ENCODE data around the gene NSUN4.
"Not testable (repeated sequence)": the region's sequence is repeated elsewhere in the genome, so short reads cannot be mapped to it uniquely, and the experiment has no call there.

Gene NSUN4

DNA sequence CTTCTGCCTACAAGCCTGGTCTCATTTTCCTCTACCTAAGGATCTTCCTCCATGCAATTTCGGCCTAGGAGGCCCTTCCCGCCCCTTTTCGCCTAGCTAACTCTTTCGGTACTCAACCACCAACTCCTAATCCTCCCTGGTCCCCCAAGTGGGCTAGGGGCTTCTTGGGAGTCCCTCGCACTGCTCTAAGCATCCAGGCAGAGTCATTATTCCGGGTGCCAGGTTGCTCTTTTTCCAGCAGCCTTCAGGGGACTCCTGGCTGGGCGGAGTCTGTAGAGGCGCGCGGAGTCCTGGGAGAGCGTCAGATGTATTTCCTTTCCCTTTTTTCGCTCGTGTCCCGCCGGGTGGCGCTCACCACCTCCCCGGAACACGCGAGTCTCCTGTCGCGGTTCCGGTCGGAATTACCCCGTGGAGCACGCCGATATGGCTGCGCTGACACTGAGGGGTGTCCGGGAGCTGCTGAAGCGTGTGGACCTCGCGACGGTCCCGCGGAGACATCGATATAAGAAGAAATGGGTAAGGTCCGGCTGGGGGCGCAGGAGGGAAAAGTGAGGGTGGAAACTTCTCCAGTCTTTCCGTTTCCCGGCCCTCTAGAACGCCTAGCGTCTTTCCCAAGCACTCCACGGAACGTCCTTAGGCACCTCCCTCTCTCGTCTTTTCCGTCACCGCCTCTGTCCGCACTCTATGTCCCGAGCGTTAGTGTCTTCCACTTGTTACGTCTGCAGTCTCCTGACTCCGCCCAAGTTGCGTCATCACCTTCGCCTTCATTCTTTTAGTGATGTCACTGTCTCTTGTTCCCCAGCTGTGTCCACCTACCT lies at the start of gene NSUN4:
TSS of gene NSUN4 (plus strand) at position 404 of the 818 bp plus-strand sequence. CDS start at position 424, 20 bp downstream.
- DNase-seq (ENCODE audit: low read depth in 2 of 2, low spot score in 1 of 2) = peak; percentile 52 to 68

DNA sequence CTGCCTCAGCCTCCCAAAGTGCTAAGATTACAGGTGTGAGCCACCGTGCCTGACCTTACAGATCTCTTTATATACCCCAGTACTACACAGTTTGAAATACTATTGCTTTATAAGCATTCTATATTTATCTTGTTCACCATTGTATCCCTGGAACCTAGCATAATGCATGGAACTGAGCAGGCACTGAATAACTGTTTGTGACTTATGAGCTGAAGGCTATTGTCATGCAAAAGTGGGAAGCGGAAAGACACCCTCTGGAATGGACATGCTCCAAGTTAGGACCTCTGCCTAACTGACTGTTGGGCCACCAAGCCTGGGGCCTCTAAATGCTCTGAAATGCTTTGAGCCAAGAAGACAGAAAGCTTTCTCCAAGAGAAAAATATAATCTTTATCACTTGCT lies 45.3 kb upstream of the NSUN4 start:
- no peak for DNase-seq (ENCODE audit: low read depth in 2 of 2, low spot score in 1 of 2)

DNA sequence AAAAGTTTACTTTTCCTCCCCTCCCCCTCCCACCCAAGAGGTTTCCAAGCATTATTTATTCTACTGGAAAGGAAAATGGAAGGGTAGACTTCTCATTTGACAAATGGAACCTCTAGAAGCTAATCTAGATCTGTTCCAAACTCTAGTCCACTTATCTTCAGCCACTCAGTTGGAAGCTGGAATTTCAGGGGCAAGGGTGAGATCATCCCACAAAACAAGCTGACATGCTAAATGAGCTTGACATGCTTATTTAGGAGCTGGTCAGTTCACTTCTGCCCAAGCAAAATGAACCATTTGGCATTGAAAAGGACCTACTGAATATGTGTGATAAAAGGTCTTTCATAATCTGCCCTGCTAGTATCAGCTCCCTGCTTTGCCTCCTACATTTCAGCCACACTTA lies 42.2 kb upstream of the NSUN4 start:
- DNase-seq (ENCODE audit: low read depth in 2 of 2, low spot score in 1 of 2) = no peak

DNA sequence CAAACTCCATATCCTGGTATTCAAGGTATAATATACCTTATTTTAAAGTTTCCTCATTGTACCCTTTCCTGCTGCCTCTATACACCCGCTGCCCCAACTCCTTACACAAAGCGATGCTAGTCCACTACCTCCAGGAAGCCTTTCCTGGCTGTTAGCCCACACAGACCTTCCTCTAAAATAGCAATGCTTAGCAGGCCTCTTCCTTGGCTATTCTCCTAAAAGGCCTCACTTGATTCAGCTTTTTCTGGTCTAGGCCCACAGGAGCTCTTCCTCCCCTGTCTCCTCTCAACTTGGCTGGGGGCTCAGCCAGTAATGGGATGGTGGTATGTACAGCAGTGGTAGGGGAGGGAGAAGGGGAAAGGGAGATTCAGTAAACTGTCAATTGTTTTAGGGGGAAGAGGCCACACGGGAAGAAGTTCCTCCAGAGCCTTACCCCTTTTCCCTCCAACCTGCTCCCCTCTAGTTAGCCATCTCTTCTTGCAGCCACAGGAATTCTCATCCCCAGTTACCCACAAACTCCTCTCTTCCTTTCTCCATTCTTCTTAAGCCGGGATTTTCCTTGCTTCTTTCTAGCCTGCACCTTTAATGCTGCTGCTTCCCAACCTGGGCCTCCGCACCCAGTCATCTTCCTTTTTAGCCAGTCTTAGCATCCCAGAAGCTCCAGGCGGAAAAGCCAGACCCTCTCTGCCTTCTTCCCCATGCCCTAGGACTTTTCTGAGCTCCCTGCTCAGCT lies 39.8 kb upstream of the NSUN4 start:
- no peak for DNase-seq (ENCODE audit: low read depth in 2 of 2, low spot score in 1 of 2)

DNA sequence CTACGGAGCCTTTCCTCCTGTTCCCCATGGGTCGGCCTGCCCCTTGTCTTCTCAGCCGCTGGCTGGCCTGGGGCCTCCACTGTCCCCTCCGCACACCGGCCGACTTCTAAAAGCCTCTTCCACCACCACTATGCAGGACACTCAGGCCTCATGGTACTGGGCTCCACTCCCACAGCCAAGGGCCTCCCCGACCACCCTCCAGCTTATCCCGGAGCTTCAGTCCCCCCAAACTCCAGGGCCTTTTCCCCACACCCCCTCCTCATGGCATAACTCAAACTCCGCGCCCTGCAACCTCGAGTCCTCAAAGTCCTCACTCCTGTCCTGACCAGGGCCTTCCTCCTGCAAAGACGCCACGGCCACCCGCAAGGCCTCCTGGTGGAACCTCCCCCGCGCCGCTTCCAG lies 39.2 kb upstream of the NSUN4 start:
- DNase-seq (ENCODE audit: low read depth in 2 of 2, low spot score in 1 of 2) = no peak

DNA sequence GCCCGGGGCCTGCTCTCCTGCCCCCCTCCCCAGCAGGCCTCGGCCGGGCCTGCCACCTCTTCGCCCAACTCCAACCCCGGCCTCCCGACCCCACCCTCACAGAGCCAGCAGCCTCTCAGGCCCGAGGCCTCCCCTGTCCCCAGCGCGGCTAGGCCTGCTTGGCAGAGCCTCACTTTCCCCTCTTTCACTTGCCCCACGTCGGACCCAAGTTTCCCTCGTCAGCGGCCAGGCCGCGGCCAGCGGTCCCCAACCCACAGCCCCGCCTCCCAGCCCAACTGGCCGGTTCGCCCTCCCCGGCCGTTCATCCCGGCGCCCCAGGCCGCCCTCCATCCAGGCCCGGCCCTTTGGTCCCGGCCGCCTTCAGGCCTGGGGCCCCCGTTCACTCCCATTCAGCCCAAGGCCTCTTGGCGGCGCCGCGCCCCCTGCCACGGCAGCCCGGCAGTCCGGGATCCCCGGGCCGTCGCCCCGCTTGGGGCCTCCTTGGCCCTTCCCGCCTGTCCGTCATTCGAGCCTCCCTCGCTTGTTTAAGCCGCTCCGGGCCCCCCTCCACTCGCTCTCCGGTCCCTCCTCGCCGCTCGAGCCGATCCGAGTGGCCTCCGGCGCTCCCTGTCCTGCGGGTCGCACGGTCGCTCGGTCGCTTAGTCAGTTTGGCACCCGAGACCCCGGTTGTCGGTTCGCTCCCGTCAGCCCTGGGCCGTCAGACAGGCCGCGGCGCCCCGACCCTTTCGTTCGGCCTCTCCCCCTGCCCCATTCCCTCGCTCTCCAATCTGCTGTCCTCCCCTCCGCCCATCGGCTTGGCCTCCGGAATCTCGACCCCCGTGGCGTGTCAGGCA lies 38.6 kb upstream of the NSUN4 start:
- DNase-seq (ENCODE audit: low read depth in 2 of 2, low spot score in 1 of 2) = peak in 1 of 2 donors; percentile 10

DNA sequence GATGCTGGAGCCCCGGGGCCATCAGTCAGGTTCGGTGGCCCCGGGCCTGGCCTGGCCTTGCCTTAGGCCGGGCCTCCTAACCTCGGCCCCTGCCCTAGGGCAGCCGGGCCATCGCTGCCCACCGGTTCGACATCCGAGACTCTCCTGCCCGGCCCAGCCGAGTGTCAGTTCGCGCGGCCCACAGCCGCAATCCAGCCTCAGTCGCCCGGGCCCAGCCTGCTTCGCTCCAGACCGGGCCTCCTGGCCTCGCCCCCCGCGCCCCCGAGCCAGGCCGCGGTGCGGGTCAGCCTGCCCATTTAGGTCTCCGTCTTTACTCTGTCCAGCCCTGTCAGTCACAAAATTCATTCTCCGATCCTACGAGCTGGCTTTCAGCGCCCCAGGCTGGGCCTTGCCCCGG lies 38.0 kb upstream of the NSUN4 start:
- DNase-seq (ENCODE audit: low read depth in 2 of 2, low spot score in 1 of 2) = peak in 1 of 2 donors; percentile 6

DNA sequence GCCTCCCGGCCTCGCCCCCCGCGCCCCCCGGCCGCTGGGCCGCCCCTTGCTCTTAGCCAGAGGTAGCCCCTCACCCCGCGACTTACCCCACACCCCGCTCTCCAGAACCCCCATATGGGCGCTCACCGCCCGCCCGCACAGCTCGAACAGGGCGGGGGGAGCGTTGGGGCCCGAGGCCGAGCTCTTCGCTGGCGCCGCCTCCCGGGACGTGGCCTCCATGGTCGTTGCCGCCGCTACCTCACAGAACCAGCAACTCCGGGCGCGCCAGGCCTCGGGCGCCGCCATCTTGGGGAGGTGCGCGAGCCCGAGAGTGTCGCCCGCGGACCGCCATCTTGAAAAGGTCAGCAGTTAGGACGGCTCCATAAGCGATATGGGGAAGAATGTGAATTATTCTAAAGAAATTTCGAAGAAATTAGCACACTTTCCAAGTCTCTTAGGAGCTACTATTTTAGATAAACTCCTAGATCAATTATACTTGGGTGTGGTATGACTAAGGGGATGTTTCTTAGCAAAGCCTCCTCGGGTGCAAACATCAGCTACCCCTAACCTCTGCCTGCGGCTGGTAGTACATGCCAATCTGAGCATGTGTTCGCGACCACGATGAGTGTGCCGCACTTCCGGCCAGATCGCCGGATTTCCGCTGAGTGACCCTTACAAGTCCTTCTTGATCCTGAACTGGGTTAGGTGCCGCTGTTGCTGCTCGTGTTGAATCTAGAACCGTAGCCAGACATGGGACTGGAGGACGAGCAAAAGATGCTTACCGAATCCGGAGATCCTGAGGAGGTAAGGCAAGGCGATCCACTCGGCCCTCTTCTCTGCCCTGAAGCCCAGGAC lies 37.4 kb upstream of the NSUN4 start, which contains the start of the genes LRRC41 and UQCRH:
TSS of gene LRRC41 (minus strand) at position 579 of the 834 bp plus-strand sequence. CDS start at position 285, 294 bp downstream.
TSS of gene UQCRH (plus strand) at position 661 of the 834 bp plus-strand sequence. CDS start at position 730, 69 bp downstream.
- peak; percentile 79 to 86 for DNase-seq (ENCODE audit: low read depth in 2 of 2, low spot score in 1 of 2)

DNA sequence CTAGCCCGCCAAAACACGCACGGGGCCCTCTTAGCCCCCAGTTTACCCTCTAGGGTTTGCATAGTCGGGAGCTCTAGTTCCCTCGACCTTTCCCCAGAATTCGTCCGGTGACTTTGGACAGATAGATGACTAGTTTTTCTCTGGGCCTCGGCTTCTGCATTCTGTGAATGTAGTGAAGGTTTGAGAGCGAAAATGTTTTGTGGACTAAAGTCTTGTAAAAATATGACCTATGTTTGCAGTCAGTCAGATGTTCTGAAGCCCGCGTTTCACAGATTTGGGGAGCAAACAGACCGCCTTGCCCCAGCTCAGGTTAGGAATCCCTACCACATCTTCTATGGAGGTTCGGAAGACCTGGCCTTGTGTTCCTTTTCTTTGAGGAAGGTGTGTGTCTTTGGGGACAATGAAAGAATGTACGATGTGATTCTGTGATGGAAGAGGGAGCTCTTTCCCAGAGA lies 36.7 kb upstream of the NSUN4 start:
- DNase-seq (ENCODE audit: low read depth in 2 of 2, low spot score in 1 of 2) = no peak

DNA sequence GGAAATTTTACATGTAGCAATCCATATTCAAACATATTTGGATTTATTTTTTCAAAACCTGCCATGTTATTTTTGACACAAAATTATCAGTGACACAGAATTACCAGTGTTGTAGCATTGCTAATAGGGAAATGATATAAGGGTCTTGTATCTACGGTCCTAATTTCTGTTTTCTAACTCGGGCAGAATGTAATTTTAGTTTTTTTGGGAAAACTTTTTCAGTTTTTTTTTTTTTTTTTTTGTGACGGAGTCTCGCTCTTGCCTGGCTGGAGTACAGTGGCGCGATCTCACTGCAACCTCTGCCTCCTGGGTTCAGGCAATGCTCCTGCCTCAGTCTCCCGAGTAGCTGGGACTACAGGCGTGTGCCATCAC lies 34.5 kb upstream of the NSUN4 start:
- no peak for DNase-seq (ENCODE audit: low read depth in 2 of 2, low spot score in 1 of 2)

DNA sequence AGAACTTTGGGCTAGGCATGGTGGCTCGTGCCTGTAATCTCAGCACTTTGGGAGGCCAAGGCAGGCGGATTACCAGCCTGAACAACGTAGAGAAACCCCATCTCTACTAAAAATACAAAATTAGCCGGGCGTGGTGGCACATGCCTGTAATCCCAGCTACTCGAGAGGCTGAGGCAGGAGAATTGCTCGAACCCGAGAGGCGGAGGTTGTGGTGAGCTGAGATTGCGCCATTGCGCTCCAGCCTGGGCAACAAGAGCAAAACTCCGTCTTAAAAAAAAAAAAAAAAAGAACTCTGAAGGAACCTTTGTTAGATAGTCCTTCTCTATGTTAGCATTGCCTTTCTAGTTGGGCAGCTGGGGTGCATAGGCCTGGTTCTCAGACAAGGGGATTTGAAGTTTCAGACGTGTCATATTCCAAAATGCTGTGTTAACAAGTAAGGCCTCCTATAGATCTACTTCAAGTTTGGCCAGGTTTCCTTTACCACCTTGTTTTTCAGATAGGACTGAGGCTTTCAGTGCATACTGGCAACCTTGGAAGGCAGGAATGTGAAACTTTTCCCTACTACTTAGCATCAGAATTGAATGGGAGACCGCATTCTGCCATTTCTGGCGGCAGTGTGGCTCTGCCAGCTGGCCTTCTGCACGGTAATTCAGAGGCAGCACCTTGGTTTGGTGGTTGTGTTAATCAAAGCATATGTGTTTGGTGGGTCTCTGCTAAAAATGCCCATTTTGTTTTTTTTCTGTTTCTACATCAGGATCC lies 31.0 kb upstream of the NSUN4 start:
- no peak for DNase-seq (ENCODE audit: low read depth in 2 of 2, low spot score in 1 of 2)

DNA sequence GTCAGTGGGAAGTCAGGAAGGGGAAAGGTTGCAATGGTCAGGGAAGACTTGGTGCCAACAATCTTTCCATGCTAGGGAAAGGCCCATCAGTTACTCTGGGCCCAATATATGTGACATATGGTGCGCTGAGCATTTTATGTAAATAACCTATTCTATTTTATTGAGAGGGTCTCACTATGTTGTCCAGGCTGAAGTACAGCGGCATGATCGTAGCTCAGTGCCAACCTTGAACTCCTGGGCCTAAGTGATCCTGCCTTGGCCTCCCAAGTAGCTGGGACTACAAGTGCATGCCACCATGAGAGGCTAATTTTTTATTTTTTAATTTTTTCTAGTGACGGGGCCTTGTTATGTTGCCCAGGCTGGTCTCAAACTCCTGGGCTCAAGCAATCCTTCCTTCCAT lies 30.3 kb upstream of the NSUN4 start:
- no peak for DNase-seq (ENCODE audit: low read depth in 2 of 2, low spot score in 1 of 2)

DNA sequence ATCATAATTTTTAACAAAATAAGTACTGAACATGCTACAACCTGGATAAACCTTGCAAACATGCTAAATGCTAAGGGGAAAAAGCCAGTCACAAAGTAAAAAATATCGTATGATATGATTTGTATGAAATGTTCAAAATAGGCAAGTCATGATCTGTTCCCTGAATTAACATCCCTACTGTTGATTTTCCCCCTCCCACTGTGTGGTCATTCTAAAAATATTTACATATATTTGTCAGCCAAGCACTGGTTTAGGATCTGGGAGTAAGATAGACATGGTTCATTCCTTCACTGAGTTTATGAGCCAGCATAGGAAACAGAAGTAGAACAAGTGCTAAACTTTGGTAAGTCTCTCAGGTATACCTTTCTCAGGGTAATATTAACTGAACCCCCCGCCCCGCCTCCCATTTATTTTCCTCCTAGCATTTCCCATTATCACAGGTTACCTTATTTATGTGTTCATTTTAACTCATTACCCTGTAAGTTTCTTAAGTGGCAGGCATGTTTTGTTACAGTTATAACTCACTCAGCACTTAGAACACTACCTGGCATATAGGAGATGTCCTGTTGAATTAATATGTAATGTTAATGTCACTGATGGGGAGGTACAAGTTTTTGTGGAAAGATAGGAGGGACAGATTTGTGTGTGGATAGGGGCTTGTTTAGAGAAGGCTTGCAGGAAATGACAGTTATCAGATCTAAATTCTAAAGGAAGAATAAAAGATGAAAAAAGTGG lies 24.8 kb upstream of the NSUN4 start:
- DNase-seq (ENCODE audit: low read depth in 2 of 2, low spot score in 1 of 2) = no peak

DNA sequence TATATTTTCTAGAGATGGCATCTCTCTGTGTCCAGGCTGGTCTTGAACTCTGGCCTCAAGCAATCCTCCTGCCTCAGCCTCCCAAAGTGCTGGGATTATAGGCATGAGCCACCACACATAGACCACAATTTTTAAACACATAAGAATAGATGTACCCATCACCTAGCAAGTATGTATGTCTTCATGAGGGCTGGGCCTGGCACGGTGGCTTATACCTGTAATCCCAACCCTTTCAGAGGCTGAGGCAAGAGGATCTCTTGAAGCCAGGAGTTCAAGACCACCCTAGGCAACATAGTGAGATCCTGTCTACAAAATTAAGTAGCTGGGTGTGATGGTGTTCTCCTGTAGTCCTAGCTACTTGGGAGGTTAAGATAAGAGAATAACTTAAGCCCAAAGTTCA lies 23.3 kb upstream of the NSUN4 start:
- DNase-seq (ENCODE audit: low read depth in 2 of 2, low spot score in 1 of 2) = no peak

DNA sequence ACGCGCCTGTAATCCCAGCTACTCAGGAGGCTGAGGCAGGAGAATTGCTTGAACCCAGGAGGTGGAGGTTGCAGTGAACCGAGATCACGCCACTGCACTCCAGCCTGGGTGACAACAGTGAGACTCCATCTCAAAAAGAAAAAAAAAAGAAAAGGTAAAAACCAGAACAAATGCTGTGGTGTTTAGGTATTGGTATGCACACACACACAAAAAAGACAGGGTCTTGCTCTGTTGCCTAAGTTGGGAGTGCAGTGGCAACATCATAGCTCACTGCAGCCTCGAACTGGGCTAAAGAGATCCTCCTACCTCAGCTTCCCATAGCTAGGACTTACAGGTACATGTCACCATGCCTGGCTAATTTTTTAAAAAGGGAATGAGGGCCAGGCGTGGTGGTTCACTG lies 21.3 kb upstream of the NSUN4 start:
- not testable (repeated sequence) for DNase-seq (ENCODE audit: low read depth in 2 of 2, low spot score in 1 of 2)

DNA sequence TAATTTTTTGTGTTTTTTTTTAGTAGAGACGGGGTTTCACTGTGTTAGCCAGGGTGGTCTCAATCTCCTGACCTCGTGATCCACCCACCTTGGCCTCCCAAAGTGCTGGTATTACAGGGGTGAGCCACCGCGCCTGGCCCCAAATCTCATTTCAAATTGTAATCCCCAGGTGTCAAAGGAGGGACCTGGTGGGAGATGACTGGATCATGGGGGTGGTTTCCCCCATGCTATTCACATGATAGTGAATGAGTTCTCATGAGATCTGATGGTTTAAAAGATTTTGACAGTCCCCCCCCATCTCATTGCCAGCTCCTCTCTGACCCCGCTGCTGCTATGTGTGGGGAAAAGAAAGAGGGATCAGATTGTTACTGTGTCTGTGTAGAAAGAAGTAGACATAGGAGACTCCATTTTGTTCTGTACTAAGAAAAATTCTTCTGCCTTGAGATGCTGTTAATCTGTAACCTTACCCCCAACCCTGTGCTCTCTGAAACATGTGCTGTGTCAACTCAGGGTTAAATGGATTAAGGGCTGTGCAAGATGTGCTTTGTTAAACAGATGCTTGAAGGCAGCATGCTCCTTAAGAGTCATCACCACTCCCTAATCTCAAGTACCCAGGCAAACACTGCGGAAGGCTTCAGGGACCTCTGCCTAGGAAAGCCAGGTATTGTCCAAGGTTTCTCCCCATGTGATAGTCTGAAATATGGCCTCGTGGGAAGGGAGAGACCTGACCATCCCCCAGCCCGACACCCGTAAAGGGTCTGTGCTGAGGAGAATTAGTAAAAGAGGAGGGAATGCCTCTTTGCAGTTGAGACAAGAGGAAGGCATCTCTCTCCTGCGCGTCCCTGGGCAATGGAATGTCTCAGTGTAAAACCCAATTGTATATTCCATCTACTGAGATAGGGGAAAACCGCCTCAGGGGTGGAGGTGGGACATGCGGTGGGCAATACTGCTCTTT lies 20.4 kb upstream of the NSUN4 start:
- not testable (repeated sequence) for DNase-seq (ENCODE audit: low read depth in 2 of 2, low spot score in 1 of 2)

DNA sequence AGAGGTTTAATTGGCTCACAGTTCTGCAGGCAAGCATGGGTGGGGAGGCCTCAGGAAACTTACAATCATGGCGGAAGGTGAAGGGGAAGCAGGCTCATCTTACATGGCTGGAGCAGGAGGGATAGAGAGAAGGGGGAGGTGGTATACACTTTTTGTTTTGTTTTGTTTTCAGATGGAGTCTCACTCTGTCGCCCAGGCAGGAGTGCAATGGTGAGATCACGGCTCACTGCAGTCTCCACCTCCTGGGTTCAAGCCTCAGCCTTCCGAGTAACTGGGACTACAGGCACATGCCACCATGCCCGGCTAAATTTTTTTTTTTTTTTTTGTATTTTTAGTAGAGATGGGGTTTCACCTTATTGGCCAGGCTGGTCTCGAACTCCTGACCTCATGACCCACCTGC lies 18.4 kb upstream of the NSUN4 start:
- not testable (repeated sequence) for DNase-seq (ENCODE audit: low read depth in 2 of 2, low spot score in 1 of 2)
